NCI-H748 (cell line): ENCODE results near the gene FBXO46.
"Not testable (repeated sequence)": the region's sequence is repeated elsewhere in the genome, so short reads cannot be mapped to it uniquely, and the experiment has no call there.

Experiments used
- DNase-seq: peaks from one replicate; lab custom pipeline; 2025; ENCODE audit not compliant: unreplicated experiment; lab: John Stamatoyannopoulos, UW

The FBXO46 gene

GRCh38 chr19:45729800-45730290 is 851 bp downstream of the FBXO46 start:
- no peak for DNase-seq

- DNase-seq, result not testable (repeated sequence)
Measured at GRCh38 chr19:45728683-45729082, 2.0 kb downstream of the FBXO46 start.

- DNase-seq, result not testable (repeated sequence)
Measured at GRCh38 chr19:45720065-45720464, 10.6 kb downstream of the FBXO46 start.

- no peak for DNase-seq
Measured at GRCh38 chr19:45717983-45718650, 12.6 kb downstream of the FBXO46 start.

- DNase-seq, result peak; percentile 100
Measured at GRCh38 chr19:45717131-45717982, 13.3 kb downstream of the FBXO46 start.

GRCh38 chr19:45716359-45717130 is 14.2 kb downstream of the FBXO46 start:
- DNase-seq, result peak; percentile 52

- DNase-seq, result no peak
Measured at GRCh38 chr19:45715139-45715538, 15.6 kb downstream of the FBXO46 start.

- DNase-seq, result no peak
Measured at GRCh38 chr19:45713141-45713540, 17.6 kb downstream of the FBXO46 start.

- DNase-seq, result no peak
Measured at GRCh38 chr19:45712699-45713067, 18.0 kb downstream of the FBXO46 start.

- DNase-seq, result no peak
Measured at GRCh38 chr19:45711851-45712698, 18.6 kb downstream of the FBXO46 start.

GRCh38 chr19:45710356-45711130 is 20.2 kb downstream of the FBXO46 start:
- no peak for DNase-seq

GRCh38 chr19:45705710-45706415 is 24.8 kb downstream of the FBXO46 start:
- no peak for DNase-seq

- no peak for DNase-seq
Measured at GRCh38 chr19:45705115-45705514, 25.6 kb downstream of the FBXO46 start.

- DNase-seq, result no peak
Measured at GRCh38 chr19:45701676-45702075, 29.0 kb downstream of the FBXO46 start.

GRCh38 chr19:45693106-45693788 is 37.4 kb downstream of the FBXO46 start:
- DNase-seq, result peak; percentile 81

GRCh38 chr19:45692187-45693105 is 38.2 kb downstream of the FBXO46 start, which contains the start of gene QPCTL:
TSS of gene QPCTL (plus strand) at chr19:45692666. CDS start at chr19:45692704, 38 bp downstream.
- DNase-seq, result peak; percentile 100

- DNase-seq, result peak; percentile 97
Measured at GRCh38 chr19:45691516-45692186, 39.0 kb downstream of the FBXO46 start, which contains the start of gene SNRPD2. TSS of gene SNRPD2 (minus strand) at chr19:45691953. CDS start at chr19:45691888, 65 bp downstream.
